ENCODE measurements around the gene ANKRD30A. TPM values are rescaled to one million over a fixed set of nuclear protein-coding genes. Genes with fewer than 3 reads are reported as not detected.
"Not testable (repeated sequence)": the region's sequence is repeated elsewhere in the genome, so short reads cannot be mapped to it uniquely, and the experiment has no call there.

The ANKRD30A gene
- polyA plus RNA-seq, 2 donors, result not detected

GRCh38 chr10:37304036-37304435, 178.6 kb downstream of the ANKRD30A start:
- WGBS, 2 donors, result 68 to 69% methylated on average over 2 of the region's 2 CpGs
- H3K4me3 ChIP-seq (ENCODE audit: low read depth in 1 of 2, low read length in 2 of 2), result no peak overlapping the region
- no peak overlapping the region for H3K27ac ChIP-seq (ENCODE audit: low read depth in 2 of 2, low read length in 1 of 2)
- no peaks in the 10 kb centered on the region for H3K4me1 ChIP-seq (ENCODE audit: control insufficient read depth in 2 of 2, insufficient read depth in 2 of 2, low read length in 1 of 2)
- peaks cover 0 to 13% of the 10 kb centered on the region in 2 donors for H3K9me3 ChIP-seq (ENCODE audit: control insufficient read depth in 2 of 2, insufficient read depth in 1 of 2, low read depth in 1 of 2, low read length in 1 of 2)
- no peaks in the 10 kb centered on the region for H3K36me3 ChIP-seq (ENCODE audit: control insufficient read depth in 2 of 2, insufficient read depth in 2 of 2, low read length in 1 of 2)
- no peaks in the 10 kb centered on the region for H3K27me3 ChIP-seq (ENCODE audit: control insufficient read depth in 1 of 2, insufficient read depth in 2 of 2, low read length in 2 of 2)

GRCh38 chr10:37314350-37314749, 189.0 kb downstream of the ANKRD30A start:
- H3K4me1 ChIP-seq (ENCODE audit: control insufficient read depth in 2 of 2, insufficient read depth in 2 of 2, low read length in 1 of 2), result no peaks in the 10 kb centered on the region
- H3K4me3 ChIP-seq (ENCODE audit: low read depth in 1 of 2, low read length in 2 of 2), result no peak overlapping the region
- no peaks in the 10 kb centered on the region for H3K36me3 ChIP-seq (ENCODE audit: control insufficient read depth in 2 of 2, insufficient read depth in 2 of 2, low read length in 1 of 2)
- WGBS, 2 donors, result 50 to 52% methylated on average over 3 of the region's 3 CpGs
- no peaks in the 10 kb centered on the region for H3K9me3 ChIP-seq (ENCODE audit: control insufficient read depth in 2 of 2, insufficient read depth in 1 of 2, low read depth in 1 of 2, low read length in 1 of 2)
- H3K27ac ChIP-seq (ENCODE audit: low read depth in 2 of 2, low read length in 1 of 2), result no peak overlapping the region
- no peaks in the 10 kb centered on the region for H3K27me3 ChIP-seq (ENCODE audit: control insufficient read depth in 1 of 2, insufficient read depth in 2 of 2, low read length in 2 of 2)

GRCh38 chr10:37314862-37315261, 189.5 kb downstream of the ANKRD30A start:
- Histone ChIP-seq H3K4me3 (ENCODE audit: low read depth in 1 of 2, low read length in 2 of 2) (no peak overlapping the region), H3K27ac (ENCODE audit: low read depth in 2 of 2, low read length in 1 of 2) (no peak overlapping the region), H3K9me3 (ENCODE audit: control insufficient read depth in 2 of 2, insufficient read depth in 1 of 2, low read depth in 1 of 2, low read length in 1 of 2) (no peaks in the 10 kb centered on the region), H3K27me3 (ENCODE audit: control insufficient read depth in 1 of 2, insufficient read depth in 2 of 2, low read length in 2 of 2) (no peaks in the 10 kb centered on the region), H3K36me3 (ENCODE audit: control insufficient read depth in 2 of 2, insufficient read depth in 2 of 2, low read length in 1 of 2) (no peaks in the 10 kb centered on the region), H3K4me1 (ENCODE audit: control insufficient read depth in 2 of 2, insufficient read depth in 2 of 2, low read length in 1 of 2) (no peaks in the 10 kb centered on the region)
- 21% methylated on average over 1 of the region's 1 CpG for WGBS, 2 donors

GRCh38 chr10:37344413-37344812, 219.0 kb downstream of the ANKRD30A start:
- no peaks in the 10 kb centered on the region for H3K27me3 ChIP-seq (ENCODE audit: control insufficient read depth in 1 of 2, insufficient read depth in 2 of 2, low read length in 2 of 2)
- 79 to 85% methylated on average over 2 of the region's 2 CpGs for WGBS, 2 donors

GRCh38 chr10:37379991-37380390, 254.6 kb downstream of the ANKRD30A start:
- no peak overlapping the region for H3K4me3 ChIP-seq (ENCODE audit: low read depth in 1 of 2, low read length in 2 of 2)
- H3K27me3 ChIP-seq (ENCODE audit: control insufficient read depth in 1 of 2, insufficient read depth in 2 of 2, low read length in 2 of 2), result no peaks in the 10 kb centered on the region
- peaks cover 3 to 5% of the 10 kb centered on the region in 2 donors for H3K9me3 ChIP-seq (ENCODE audit: control insufficient read depth in 2 of 2, insufficient read depth in 1 of 2, low read depth in 1 of 2, low read length in 1 of 2)
- 70 to 73% methylated on average over 3 of the region's 3 CpGs for WGBS, 2 donors
- H3K4me1 ChIP-seq (ENCODE audit: control insufficient read depth in 2 of 2, insufficient read depth in 2 of 2, low read length in 1 of 2), result no peaks in the 10 kb centered on the region
- no peak overlapping the region for H3K27ac ChIP-seq (ENCODE audit: low read depth in 2 of 2, low read length in 1 of 2)
- no peaks in the 10 kb centered on the region for H3K36me3 ChIP-seq (ENCODE audit: control insufficient read depth in 2 of 2, insufficient read depth in 2 of 2, low read length in 1 of 2)

More at GRCh38 chr10:37344413-37344812, 219.0 kb downstream of the ANKRD30A start:
- no peaks in the 10 kb centered on the region for H3K36me3 ChIP-seq (ENCODE audit: control insufficient read depth in 2 of 2, insufficient read depth in 2 of 2, low read length in 1 of 2)
- no peak overlapping the region for H3K27ac ChIP-seq (ENCODE audit: low read depth in 2 of 2, low read length in 1 of 2)
- H3K4me3 ChIP-seq (ENCODE audit: low read depth in 1 of 2, low read length in 2 of 2), result no peak overlapping the region
- no peaks in the 10 kb centered on the region for H3K4me1 ChIP-seq (ENCODE audit: control insufficient read depth in 2 of 2, insufficient read depth in 2 of 2, low read length in 1 of 2)
- peaks cover 0 to 2% of the 10 kb centered on the region in 2 donors for H3K9me3 ChIP-seq (ENCODE audit: control insufficient read depth in 2 of 2, insufficient read depth in 1 of 2, low read depth in 1 of 2, low read length in 1 of 2)

GRCh38 chr10:37381271-37381670, 255.9 kb downstream of the ANKRD30A start:
- 73 to 76% methylated on average over 3 of the region's 3 CpGs for whole genome bisulfite sequencing, 2 donors
- no peaks in the 10 kb centered on the region for H3K36me3 ChIP-seq (ENCODE audit: control insufficient read depth in 2 of 2, insufficient read depth in 2 of 2, low read length in 1 of 2)
- H3K4me1 ChIP-seq (ENCODE audit: control insufficient read depth in 2 of 2, insufficient read depth in 2 of 2, low read length in 1 of 2), result no peaks in the 10 kb centered on the region
- no peak overlapping the region for H3K27ac ChIP-seq (ENCODE audit: low read depth in 2 of 2, low read length in 1 of 2)
- H3K9me3 ChIP-seq (ENCODE audit: control insufficient read depth in 2 of 2, insufficient read depth in 1 of 2, low read depth in 1 of 2, low read length in 1 of 2), result peaks cover 3 to 5% of the 10 kb centered on the region in 2 donors
- no peaks in the 10 kb centered on the region for H3K27me3 ChIP-seq (ENCODE audit: control insufficient read depth in 1 of 2, insufficient read depth in 2 of 2, low read length in 2 of 2)
- no peak overlapping the region for H3K4me3 ChIP-seq (ENCODE audit: low read depth in 1 of 2, low read length in 2 of 2)

GRCh38 chr10:37384923-37385322, 259.5 kb downstream of the ANKRD30A start:
- Histone ChIP-seq H3K27ac (ENCODE audit: low read depth in 2 of 2, low read length in 1 of 2) (no peak overlapping the region), H3K27me3 (ENCODE audit: control insufficient read depth in 1 of 2, insufficient read depth in 2 of 2, low read length in 2 of 2) (no peaks in the 10 kb centered on the region), H3K4me3 (ENCODE audit: low read depth in 1 of 2, low read length in 2 of 2) (no peak overlapping the region), H3K9me3 (ENCODE audit: control insufficient read depth in 2 of 2, insufficient read depth in 1 of 2, low read depth in 1 of 2, low read length in 1 of 2) (peaks cover 5 to 6% of the 10 kb centered on the region in 2 donors), H3K36me3 (ENCODE audit: control insufficient read depth in 2 of 2, insufficient read depth in 2 of 2, low read length in 1 of 2) (no peaks in the 10 kb centered on the region), H3K4me1 (ENCODE audit: control insufficient read depth in 2 of 2, insufficient read depth in 2 of 2, low read length in 1 of 2) (no peaks in the 10 kb centered on the region)
- 61 to 78% methylated on average over 4 of the region's 4 CpGs for WGBS, 2 donors

GRCh38 chr10:37390926-37391325, 265.5 kb downstream of the ANKRD30A start:
- Histone ChIP-seq H3K4me1 (ENCODE audit: control insufficient read depth in 2 of 2, insufficient read depth in 2 of 2, low read length in 1 of 2) (no peaks in the 10 kb centered on the region), H3K36me3 (ENCODE audit: control insufficient read depth in 2 of 2, insufficient read depth in 2 of 2, low read length in 1 of 2) (no peaks in the 10 kb centered on the region), H3K27ac (ENCODE audit: low read depth in 2 of 2, low read length in 1 of 2) (no peak overlapping the region), H3K4me3 (ENCODE audit: low read depth in 1 of 2, low read length in 2 of 2) (no peak overlapping the region), H3K9me3 (ENCODE audit: control insufficient read depth in 2 of 2, insufficient read depth in 1 of 2, low read depth in 1 of 2, low read length in 1 of 2) (peaks cover 0 to 2% of the 10 kb centered on the region in 2 donors), H3K27me3 (ENCODE audit: control insufficient read depth in 1 of 2, insufficient read depth in 2 of 2, low read length in 2 of 2) (no peaks in the 10 kb centered on the region)
- WGBS, 2 donors, result 79 to 83% methylated on average over 3 of the region's 3 CpGs

- WGBS, 2 donors, result 61 to 62% methylated on average over 2 of the region's 2 CpGs
- not testable (repeated sequence) for H3K27ac ChIP-seq (ENCODE audit: low read depth in 2 of 2, low read length in 1 of 2); H3K9me3 ChIP-seq (ENCODE audit: control insufficient read depth in 2 of 2, insufficient read depth in 1 of 2, low read depth in 1 of 2, low read length in 1 of 2); H3K27me3 ChIP-seq (ENCODE audit: control insufficient read depth in 1 of 2, insufficient read depth in 2 of 2, low read length in 2 of 2); H3K4me1 ChIP-seq (ENCODE audit: control insufficient read depth in 2 of 2, insufficient read depth in 2 of 2, low read length in 1 of 2); H3K36me3 ChIP-seq (ENCODE audit: control insufficient read depth in 2 of 2, insufficient read depth in 2 of 2, low read length in 1 of 2); H3K4me3 ChIP-seq (ENCODE audit: low read depth in 1 of 2, low read length in 2 of 2)
Observed at GRCh38 chr10:37400774-37401173, 275.4 kb downstream of the ANKRD30A start.

GRCh38 chr10:37401225-37401624, 275.8 kb downstream of the ANKRD30A start:
- Histone ChIP-seq H3K36me3 (ENCODE audit: control insufficient read depth in 2 of 2, insufficient read depth in 2 of 2, low read length in 1 of 2) (no peaks in the 10 kb centered on the region), H3K27me3 (ENCODE audit: control insufficient read depth in 1 of 2, insufficient read depth in 2 of 2, low read length in 2 of 2) (no peaks in the 10 kb centered on the region), H3K27ac (ENCODE audit: low read depth in 2 of 2, low read length in 1 of 2) (no peak overlapping the region), H3K4me1 (ENCODE audit: control insufficient read depth in 2 of 2, insufficient read depth in 2 of 2, low read length in 1 of 2) (no peaks in the 10 kb centered on the region), H3K4me3 (ENCODE audit: low read depth in 1 of 2, low read length in 2 of 2) (no peak overlapping the region), H3K9me3 (ENCODE audit: control insufficient read depth in 2 of 2, insufficient read depth in 1 of 2, low read depth in 1 of 2, low read length in 1 of 2) (no peaks in the 10 kb centered on the region)
- 54 to 61% methylated on average over 3 of the region's 3 CpGs for WGBS, 2 donors

Data from esophagus (tissue), 2 donors.